GM23338 (cell line): ENCODE results near the gene LRCH4. TPM values are rescaled to one million over a fixed set of nuclear protein-coding genes. Genes with fewer than 3 reads are reported as not detected.
A peak's percentile ranks its signal among the peaks of the same experiment; 100 is the strongest.

Experiments used
- ATAC-seq: fragments of 200-7000 bp; cut with Tn5 transposase; 3 replicates; pipeline ENCODE4 v1.9.1; 2020
- DNase-seq: peaks from one replicate; pipeline ENCODE4 v3.0.0-alpha.2; 2015; ENCODE audit warnings: low spot score
- H2AFZ ChIP-seq: fragments of 200-600 bp; sonication (generic); 2 replicates; pipeline ENCODE4 v1.8.0; 2016; ENCODE audit warnings: antibody characterized with exemption, mild to moderate bottlenecking, moderate library complexity
- H3F3A ChIP-seq: fragments of 200-600 bp; sonication (generic); replicated peaks from 2 replicates; pipeline ENCODE4 v1.8.0; 2017; ENCODE audit warnings: antibody characterized with exemption, mixed run types, low read depth
- H3K27ac ChIP-seq: fragments of 200-600 bp; sonication (generic); 2 replicates; pipeline ENCODE4 v1.6.1; 2016; ENCODE audit warnings: low read depth
- H3K27me3 ChIP-seq: fragments of 200-600 bp; sonication (generic); 2 replicates; pipeline ENCODE4 v1.8.0; 2016; ENCODE audit warnings: mild to moderate bottlenecking, mixed run types, moderate library complexity; ENCODE audit not compliant: insufficient read depth
- H3K36me3 ChIP-seq: fragments of 200-600 bp; sonication (generic); 2 replicates; pipeline ENCODE4 v1.8.0; 2016; ENCODE audit warnings: mild to moderate bottlenecking; ENCODE audit not compliant: insufficient read depth
- H3K4me1 ChIP-seq: fragments of 200-600 bp; sonication (generic); 2 replicates; pipeline ENCODE4 v1.8.0; 2016; ENCODE audit warnings: mild to moderate bottlenecking, moderate library complexity; ENCODE audit not compliant: insufficient read depth
- H3K4me2 ChIP-seq: fragments of 200-600 bp; sonication (generic); 2 replicates; pipeline ENCODE4 v1.7.1; 2017; ENCODE audit warnings: mixed run types
- H3K4me3 ChIP-seq: fragments of 200-600 bp; sonication (generic); 2 replicates; pipeline ENCODE4 v1.6.1; 2016; ENCODE audit warnings: mixed run types
- H3K79me2 ChIP-seq: fragments of 200-600 bp; sonication (generic); replicated peaks from 2 replicates; pipeline ENCODE4 v1.8.0; 2017; ENCODE audit warnings: mild to moderate bottlenecking; ENCODE audit not compliant: insufficient read depth
- H3K9me2 ChIP-seq: fragments of 200-600 bp; sonication (generic); 2 replicates; pipeline ENCODE4 v1.8.0; 2017; ENCODE audit not compliant: insufficient read depth
- H4K20me1 ChIP-seq: fragments of 200-600 bp; sonication (generic); replicated peaks from 2 replicates; pipeline ENCODE4 v1.8.0; 2017; ENCODE audit warnings: mild to moderate bottlenecking; ENCODE audit not compliant: insufficient read depth
- H3K27ac Mint-ChIP-seq: 2 replicates; pipeline ENCODE4 v1.8.0; 2020; ENCODE audit warnings: inconsistent platforms, mild to moderate bottlenecking, moderate library complexity, mixed read lengths
- H3K27me3 Mint-ChIP-seq: 3 replicates; pipeline ENCODE4 v1.8.0; 2022; ENCODE audit warnings: low read depth, mild to moderate bottlenecking, moderate library complexity, mixed read lengths, inconsistent platforms; ENCODE audit not compliant: insufficient read depth, poor library complexity
- H3K36me3 Mint-ChIP-seq: 3 replicates; pipeline ENCODE4 v1.8.0; 2021; ENCODE audit warnings: low read depth, mild to moderate bottlenecking, inconsistent platforms, moderate library complexity, mixed read lengths
- H3K4me1 Mint-ChIP-seq: 3 replicates; pipeline ENCODE4 v1.8.0; 2020; ENCODE audit warnings: mild to moderate bottlenecking, inconsistent platforms, mixed read lengths
- H3K4me3 Mint-ChIP-seq: 3 replicates; pipeline ENCODE4 v1.8.0; 2021; ENCODE audit warnings: moderate library complexity, mild to moderate bottlenecking, inconsistent platforms, mixed read lengths
- H3K9me3 Mint-ChIP-seq: 3 replicates; pipeline ENCODE4 v1.8.0; 2020; ENCODE audit warnings: moderate library complexity, mild to moderate bottlenecking, inconsistent platforms, mixed read lengths
- CREB1 ChIP-seq: fragments of 250-450 bp; sonication (Bioruptor Pico); IDR thresholded peaks from 2 replicates; pipeline ENCODE4 v1.5.0; 2020; ENCODE audit warnings: low read depth, mild to moderate bottlenecking, moderate library complexity
- CTCF ChIP-seq, 2 experiments: fragments of 200-600 bp in 1 of 2; sonication (generic) in 1 of 2; conservative IDR thresholded peaks; 2 replicates each; pipeline versions ENCODE4 v1.5.1 to v1.6.1; 2016 to 2017; ENCODE audit warnings: antibody characterized with exemption in 2 of 2, low read depth in 2 of 2, mild to moderate bottlenecking in 2 of 2, moderate library complexity in 1 of 2
- ETS1 ChIP-seq: IDR thresholded peaks from 2 replicates; pipeline ENCODE4 v1.6.1; 2016; ENCODE audit warnings: antibody characterized with exemption
- EZH2 ChIP-seq: fragments of 200-600 bp; sonication (generic); IDR thresholded peaks from one replicate; pipeline ENCODE4 v1.8.0; 2017; ENCODE audit warnings: antibody characterized with exemption, mild to moderate bottlenecking, low read depth; ENCODE audit not compliant: unreplicated experiment
- POLR2AphosphoS5 ChIP-seq: IDR thresholded peaks from 2 replicates; pipeline ENCODE4 v1.6.1; 2016; ENCODE audit warnings: antibody characterized with exemption, low read depth
- REST ChIP-seq: IDR thresholded peaks from one replicate; pipeline ENCODE4 v1.6.1; 2018; ENCODE audit warnings: antibody characterized with exemption; ENCODE audit not compliant: unreplicated experiment
- ZNF114 ChIP-seq: fragments of 250-450 bp; sonication (Bioruptor Pico); IDR thresholded peaks from 2 replicates; pipeline ENCODE4 v1.5.0; 2020; ENCODE audit warnings: mild to moderate bottlenecking, moderate library complexity
- ZNF331 ChIP-seq: fragments of 250-450 bp; sonication (Bioruptor Pico); IDR thresholded peaks from 2 replicates; pipeline ENCODE4 v1.5.0; 2020; ENCODE audit warnings: low read depth, mild to moderate bottlenecking, moderate library complexity
- polyA plus RNA-seq: library from polyadenylated mRNA; unstranded; fragments of >200 nt; fragmentation: Nextera tagmentation; extraction: Ambion mirVana; gene quantifications from 2 replicates; pipeline ENCODE4 v1.2.1, GENCODE V29; 2016
- total RNA-seq: library from RNA; depleted of rRNA; stranded (reverse); fragments of >200 nt; shearing (Covaris generic); gene quantifications from 2 replicates; pipeline ENCODE4 v1.2.3, GENCODE V29; 2014

LRCH4 gene
- total and polyA plus RNA-seq, 2 experiments from 2014 or later, result 21.4 to 51.0 TPM

- peak overlapping the region; percentile 90 for H3K4me3 ChIP-seq
- H3K4me2 ChIP-seq, result peak overlapping the region; percentile 99
- H3K27me3 ChIP-seq, result peaks cover 13% of the 10 kb centered on the region
- peak overlapping the region; percentile 86 for H3K4me3 Mint-ChIP-seq
- peak; percentile 17 for ATAC-seq
- TF ChIP-seq CREB1 (no peak), CTCF (conservative IDR thresholded peaks at IDR 0.05; ENCODE audit: low read depth in 2 of 2) (no peak), POLR2AphosphoS5 (peak; percentile 81), REST (no peak), ETS1 (0 out of 2 replicates have a peak, but pooled peaks have one; percentile 41), ZNF331 (CRISPR knock-in tag) (0 out of 2 replicates have a peak, but pooled peaks have one; percentile 20), EZH2 (no peak), ZNF114 (CRISPR knock-in tag) (no peak)
- peaks cover 26% of the 10 kb centered on the region for H3K4me1 ChIP-seq
- H3K27ac Mint-ChIP-seq, result peak overlapping the region; percentile 94; the same call in 1 of the 2 replicates
- peak; percentile 94 for DNase-seq
- no peaks in the 10 kb centered on the region; the same call in 1 of the 2 replicates for H4K20me1 ChIP-seq
- H2AFZ ChIP-seq, result no peak overlapping the region
- H3K36me3 Mint-ChIP-seq, result peaks cover 11% of the 10 kb centered on the region
- peaks cover 39% of the 10 kb centered on the region for H3K4me1 Mint-ChIP-seq
- no peaks in the 10 kb centered on the region for H3K36me3 ChIP-seq
- no peaks in the 10 kb centered on the region for H3K79me2 ChIP-seq
- H3K9me2 ChIP-seq, result no peaks in the 10 kb centered on the region
- no peaks in the 10 kb centered on the region for H3K9me3 Mint-ChIP-seq
- H3F3A ChIP-seq, result 0 out of 2 replicates have a peak, but pooled peaks cover 3% of the 10 kb centered on the region
- H3K27me3 Mint-ChIP-seq, result peaks cover 35% of the 10 kb centered on the region
- H3K27ac ChIP-seq, result peak overlapping the region; percentile 97
These were observed 17.2 kb upstream of the LRCH4 start for GRCh38 chr7:100602889-100603725.
